Chondrocyte (in vitro differentiated cells): Measurements from ENCODE around the gene SYNGR4. TPM values are rescaled to one million over a fixed set of nuclear protein-coding genes. Genes with fewer than 3 reads are reported as not detected.
A peak's percentile ranks its signal among the peaks of the same experiment; 100 is the strongest.
"Not testable (repeated sequence)": the region's sequence is repeated elsewhere in the genome, so short reads cannot be mapped to it uniquely, and the experiment has no call there.

Source experiments
- DNase-seq: peaks from one replicate; pipeline ENCODE4 v3.0.0; 2021; ENCODE audit warnings: mixed read lengths, low spot score
- H3K27ac Mint-ChIP-seq: one replicate; pipeline ENCODE4 v1.8.0; 2021; ENCODE audit warnings: mild to moderate bottlenecking, moderate library complexity, mixed read lengths; ENCODE audit not compliant: unreplicated experiment
- H3K27me3 Mint-ChIP-seq: 2 replicates; pipeline ENCODE4 v1.8.0; 2021; ENCODE audit warnings: low read depth, mixed read lengths
- H3K36me3 Mint-ChIP-seq: 2 replicates; pipeline ENCODE4 v1.8.0; 2021; ENCODE audit warnings: low read depth, mixed read lengths
- H3K4me1 Mint-ChIP-seq: 2 replicates; pipeline ENCODE4 v1.8.0; 2021; ENCODE audit warnings: low read depth, mild to moderate bottlenecking, mixed read lengths
- H3K4me3 Mint-ChIP-seq: one replicate; pipeline ENCODE4 v1.8.0; 2021; ENCODE audit warnings: mild to moderate bottlenecking, moderate library complexity, mixed read lengths; ENCODE audit not compliant: unreplicated experiment
- H3K9me3 Mint-ChIP-seq: 2 replicates; pipeline ENCODE4 v1.8.0; 2021; ENCODE audit warnings: low read depth, mixed read lengths
- long read RNA-seq: library from polyadenylated mRNA; stranded (forward); transcript quantifications from one replicate; pipeline ENCODE4 v2.0.0, GENCODE V29; 2021
- total RNA-seq: library from RNA; stranded (reverse); gene quantifications from 3 replicates; pipeline ENCODE4 v1.2.1, GENCODE V29; 2021
- TF ChIP-seq, protein P1 (sequence below): fragments of 200-600 bp; sonication (generic); IDR thresholded peaks from 2 replicates; pipeline ENCODE4 v1.5.0; 2021; ENCODE audit warnings: antibody characterized with exemption, mild to moderate bottlenecking, moderate library complexity

Gene SYNGR4
- total RNA-seq = not detected in 3 replicates
- long read RNA-seq = 0 reads

- Mint-ChIP-seq H3K27me3 (no peaks in the 10 kb centered on the region), H3K36me3 (no peaks in the 10 kb centered on the region), H3K4me3 (peak within 1 kb of the TSS; percentile 77), H3K9me3 (no peaks in the 10 kb centered on the region), H3K27ac (peak within 1 kb of the TSS; percentile 92), H3K4me1 (peaks cover 8% of the 10 kb centered on the region)
- DNase-seq = peak; percentile 99
- TF ChIP-seq, protein P1, sequence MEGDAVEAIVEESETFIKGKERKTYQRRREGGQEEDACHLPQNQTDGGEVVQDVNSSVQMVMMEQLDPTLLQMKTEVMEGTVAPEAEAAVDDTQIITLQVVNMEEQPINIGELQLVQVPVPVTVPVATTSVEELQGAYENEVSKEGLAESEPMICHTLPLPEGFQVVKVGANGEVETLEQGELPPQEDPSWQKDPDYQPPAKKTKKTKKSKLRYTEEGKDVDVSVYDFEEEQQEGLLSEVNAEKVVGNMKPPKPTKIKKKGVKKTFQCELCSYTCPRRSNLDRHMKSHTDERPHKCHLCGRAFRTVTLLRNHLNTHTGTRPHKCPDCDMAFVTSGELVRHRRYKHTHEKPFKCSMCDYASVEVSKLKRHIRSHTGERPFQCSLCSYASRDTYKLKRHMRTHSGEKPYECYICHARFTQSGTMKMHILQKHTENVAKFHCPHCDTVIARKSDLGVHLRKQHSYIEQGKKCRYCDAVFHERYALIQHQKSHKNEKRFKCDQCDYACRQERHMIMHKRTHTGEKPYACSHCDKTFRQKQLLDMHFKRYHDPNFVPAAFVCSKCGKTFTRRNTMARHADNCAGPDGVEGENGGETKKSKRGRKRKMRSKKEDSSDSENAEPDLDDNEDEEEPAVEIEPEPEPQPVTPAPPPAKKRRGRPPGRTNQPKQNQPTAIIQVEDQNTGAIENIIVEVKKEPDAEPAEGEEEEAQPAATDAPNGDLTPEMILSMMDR = no peak
These were observed at the start of gene SYNGR4, which contains the start of gene TMEM143 for GRCh38 chr19:48363810-48364597. SYNGR4 (plus strand) TSS chr19:48364367; CDS start chr19:48365843, 1,476 bp downstream. TMEM143 (minus strand) TSS chr19:48363940; CDS start chr19:48363920, 20 bp downstream.

- no peak for DNase-seq
- H3K36me3 Mint-ChIP-seq = no peaks in the 10 kb centered on the region
- no peak overlapping the region for H3K4me3 Mint-ChIP-seq
- TF ChIP-seq, protein P1 = no peak
- no peaks in the 10 kb centered on the region for H3K9me3 Mint-ChIP-seq
- H3K27ac Mint-ChIP-seq = no peak overlapping the region
- H3K27me3 Mint-ChIP-seq = no peaks in the 10 kb centered on the region
- peaks cover 11% of the 10 kb centered on the region for H3K4me1 Mint-ChIP-seq
These were observed 48.5 kb upstream of the SYNGR4 start for GRCh38 chr19:48315712-48316111.

GRCh38 chr19:48317708-48317960, 46.5 kb upstream of the SYNGR4 start:
- H3K36me3 Mint-ChIP-seq, H3K4me3 Mint-ChIP-seq, H3K27me3 Mint-ChIP-seq, H3K9me3 Mint-ChIP-seq, H3K27ac Mint-ChIP-seq, DNase-seq: not testable (repeated sequence)
- peaks cover 26% of the 10 kb centered on the region for H3K4me1 Mint-ChIP-seq

DNA sequence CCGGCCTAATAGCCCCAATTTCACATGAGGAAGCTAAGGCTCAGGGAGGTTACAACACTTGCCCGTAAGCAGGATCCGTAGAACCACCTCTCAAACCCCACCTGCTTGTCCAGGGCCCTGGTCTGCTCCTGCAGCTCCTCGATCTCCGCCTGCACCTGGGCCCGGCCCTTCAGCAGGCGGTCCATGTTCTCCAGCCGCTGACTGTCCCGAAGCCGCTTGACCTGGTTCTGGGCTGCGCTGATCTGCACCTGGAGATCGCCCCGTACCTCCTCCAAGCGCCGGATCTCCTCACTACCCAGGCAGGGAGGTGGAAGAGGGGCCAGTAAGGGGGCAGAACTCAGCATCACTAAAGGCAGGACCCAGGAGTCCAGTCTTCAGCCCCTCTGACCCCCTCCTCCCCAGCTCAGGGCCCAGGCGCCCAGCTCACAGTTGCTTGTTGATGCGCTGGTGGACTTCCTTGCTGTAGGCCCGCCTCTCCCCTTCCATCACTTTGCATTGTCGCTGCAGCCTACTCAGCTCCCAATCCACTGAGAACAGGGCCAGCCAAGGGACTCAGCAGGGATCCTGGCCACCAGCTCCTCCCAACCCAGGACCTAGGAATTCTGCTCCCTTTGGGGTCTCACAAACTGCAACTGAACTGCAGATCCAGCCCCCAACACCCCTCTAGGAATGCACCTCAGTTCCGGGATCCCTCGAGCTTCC, 45.7 kb upstream of the SYNGR4 start:
- Mint-ChIP-seq H3K9me3 (no peaks in the 10 kb centered on the region), H3K4me1 (peaks cover 34% of the 10 kb centered on the region), H3K36me3 (no peaks in the 10 kb centered on the region), H3K4me3 (no peak overlapping the region), H3K27ac (no peak overlapping the region), H3K27me3 (no peaks in the 10 kb centered on the region)
- DNase-seq = no peak
- TF ChIP-seq, protein P1 = no peak

- H3K27me3 Mint-ChIP-seq = no peaks in the 10 kb centered on the region
- peak overlapping the region; percentile 45 for H3K27ac Mint-ChIP-seq
- H3K36me3 Mint-ChIP-seq = no peaks in the 10 kb centered on the region
- TF ChIP-seq, protein P1 = peak; percentile 90
- H3K9me3 Mint-ChIP-seq = no peaks in the 10 kb centered on the region
- DNase-seq = no peak
- no peak overlapping the region for H3K4me3 Mint-ChIP-seq
- H3K4me1 Mint-ChIP-seq = peaks cover 45% of the 10 kb centered on the region
These were observed 44.3 kb upstream of the SYNGR4 start for GRCh38 chr19:48319647-48320541.
